Prostate gland (tissue), 2 donors: ENCODE data around the gene PARVB. TPM values are rescaled to one million over a fixed set of nuclear protein-coding genes. Genes with fewer than 3 reads are reported as not detected.

Experiments used
- DNase-seq: peaks from one replicate; pipeline ENCODE4 v3.0.0-alpha.2; 2019; ENCODE audit warnings: low spot score
- H3K27ac ChIP-seq, 2 donors: fragments of 200-600 bp; sonication (generic); 2 replicates each; pipeline ENCODE4 v1.5.1; 2017 to 2019
- H3K27me3 ChIP-seq: fragments of 200-600 bp; sonication (generic); replicated peaks from 2 replicates; pipeline ENCODE4 v1.5.1; 2019; ENCODE audit not compliant: insufficient read depth
- H3K36me3 ChIP-seq, 2 donors: fragments of 200-600 bp; sonication (generic); 1 replicate in 1 of 2; 2 replicates in 1 of 2; pipeline versions ENCODE4 v1.5.1 to v1.8.1; 2017 to 2019
- H3K4me1 ChIP-seq: fragments of 200-600 bp; sonication (generic); replicated peaks from 2 replicates; pipeline ENCODE4 v1.5.1; 2019
- H3K4me3 ChIP-seq, 2 donors: fragments of 200-600 bp; sonication (generic); 2 replicates each; pipeline ENCODE4 v1.5.1; 2017 to 2019
- H3K9me3 ChIP-seq: fragments of 200-600 bp; sonication (generic); 2 replicates; pipeline ENCODE4 v1.5.1; 2017
- CTCF ChIP-seq, 4 experiments: fragments of 200-600 bp in 2 of 4; fragments of 450-650 bp in 2 of 4; sonication (generic) in 2 of 4; IDR thresholded peaks; 1 replicate in 3 of 4; 2 replicates in 1 of 4; pipeline ENCODE4 v1.5.1; 2016 to 2019; ENCODE audit warnings: antibody characterized with exemption in 4 of 4, mild to moderate bottlenecking in 2 of 4, moderate library complexity in 2 of 4
- POLR2A ChIP-seq: fragments of 450-650 bp; IDR thresholded peaks from one replicate; pipeline ENCODE4 v1.6.1; 2016; ENCODE audit warnings: antibody characterized with exemption, mild to moderate bottlenecking
- POLR2AphosphoS5 ChIP-seq: sonication (generic); formaldehyde crosslinking; IDR thresholded peaks from one replicate; pipeline ENCODE4 v1.6.1; 2017; ENCODE audit warnings: antibody characterized with exemption
- WGBS: methylation state at CpG from one replicate; pipeline ENCODE4 v1.1.5; 2018; 5-methylcytosine and 5-hydroxymethylcytosine counted together
- intact Hi-C: fragments of 100-400 bp; cut with DNase I; formaldehyde crosslinking; loops from one replicate; pipeline ENCODE4 v1.14.2; 2022
- total RNA-seq, 2 donors: library from RNA; depleted of rRNA; stranded (reverse); fragments of >200 nt; gene quantifications; one replicate each; pipeline ENCODE4 v1.1.0, GENCODE V29; 2016

The PARVB gene
- total RNA-seq, 2 donors from 2014 or later: 11.7 to 28.4 TPM

- no peaks in the 10 kb centered on the region for H3K36me3 ChIP-seq
- no peak for TF ChIP-seq POLR2AphosphoS5
- TF ChIP-seq CTCF (IDR thresholded peaks at IDR 0.05): no peak
- TF ChIP-seq POLR2A: no peak
- 80% methylated on average over 12 of the region's 13 CpGs for WGBS
- intact Hi-C loops: no loop called here
- no peak overlapping the region for H3K4me3 ChIP-seq
- no peaks in the 10 kb centered on the region for H3K4me1 ChIP-seq
- no peaks in the 10 kb centered on the region for H3K27me3 ChIP-seq
- no peak for DNase-seq
- no peaks in the 10 kb centered on the region for H3K9me3 ChIP-seq
- no peak overlapping the region for H3K27ac ChIP-seq
Observed at GRCh38 chr22:44168206-44168605, 144.1 kb downstream of the PARVB start.

GRCh38 chr22:44170470-44170869, 146.4 kb downstream of the PARVB start:
- no peaks in the 10 kb centered on the region for H3K9me3 ChIP-seq
- no peak overlapping the region for H3K4me3 ChIP-seq
- WGBS: 87% methylated on average over 11 of the region's 11 CpGs
- no peaks in the 10 kb centered on the region for H3K27me3 ChIP-seq
- H3K27ac ChIP-seq: no peak overlapping the region
- no peaks in the 10 kb centered on the region for H3K36me3 ChIP-seq
- intact Hi-C loops: no loop called here
- H3K4me1 ChIP-seq: no peaks in the 10 kb centered on the region
- no peak for TF ChIP-seq POLR2A
- no peak for TF ChIP-seq CTCF (IDR thresholded peaks at IDR 0.05)
- TF ChIP-seq POLR2AphosphoS5: no peak
- no peak for DNase-seq

DNA sequence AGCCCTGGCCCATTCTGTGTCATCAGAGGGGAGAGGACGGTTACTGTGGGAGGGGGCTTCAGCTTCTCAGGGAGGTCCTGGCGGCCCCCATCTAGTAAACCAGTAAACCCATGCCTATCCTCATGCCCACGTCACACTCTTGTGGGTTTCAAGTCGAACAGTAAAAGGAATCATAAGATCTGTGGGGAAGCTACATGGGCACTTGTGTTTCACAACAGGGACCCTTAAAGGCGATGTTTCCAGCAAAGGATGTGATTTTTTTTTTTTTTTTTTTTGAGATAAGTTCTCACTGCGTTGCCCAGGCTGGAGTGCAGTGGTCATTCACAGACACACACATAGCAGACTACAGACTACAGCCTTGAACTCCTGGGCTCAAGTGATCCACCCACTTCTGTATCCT, 147.5 kb downstream of the PARVB start:
- H3K27ac ChIP-seq: no peak overlapping the region
- intact Hi-C loops: no loop called here
- TF ChIP-seq POLR2A (no peak), POLR2AphosphoS5 (no peak), CTCF (IDR thresholded peaks at IDR 0.05) (no peak)
- no peaks in the 10 kb centered on the region for H3K4me1 ChIP-seq
- no peak for DNase-seq
- no peak overlapping the region for H3K4me3 ChIP-seq
- no peaks in the 10 kb centered on the region for H3K27me3 ChIP-seq
- WGBS: 85% methylated on average over 6 of the region's 6 CpGs
- H3K9me3 ChIP-seq: no peaks in the 10 kb centered on the region
- H3K36me3 ChIP-seq: no peaks in the 10 kb centered on the region

- 36% methylated on average over 22 of the region's 22 CpGs for WGBS
- DNase-seq: peak; percentile 35
- intact Hi-C loops: no loop called here
- Histone ChIP-seq H3K4me1 (no peaks in the 10 kb centered on the region), H3K27ac (no peak overlapping the region), H3K27me3 (no peaks in the 10 kb centered on the region), H3K36me3 (no peaks in the 10 kb centered on the region), H3K9me3 (no peaks in the 10 kb centered on the region), H3K4me3 (no peak overlapping the region)
- no peak for TF ChIP-seq CTCF (IDR thresholded peaks at IDR 0.05)
- peak; percentile 57 for TF ChIP-seq POLR2AphosphoS5
- TF ChIP-seq POLR2A: no peak
Observed at GRCh38 chr22:44172370-44173108, 148.4 kb downstream of the PARVB start.

GRCh38 chr22:44173154-44173553, 149.1 kb downstream of the PARVB start:
- Histone ChIP-seq H3K4me1 (no peaks in the 10 kb centered on the region), H3K36me3 (no peaks in the 10 kb centered on the region), H3K9me3 (no peaks in the 10 kb centered on the region), H3K27me3 (no peaks in the 10 kb centered on the region), H3K4me3 (no peak overlapping the region), H3K27ac (no peak overlapping the region)
- intact Hi-C loops: no loop called here
- whole genome bisulfite sequencing: 87% methylated on average over 10 of the region's 10 CpGs
- DNase-seq: no peak
- TF ChIP-seq CTCF (IDR thresholded peaks at IDR 0.05) (no peak), POLR2A (no peak), POLR2AphosphoS5 (no peak)
